Mesodermal cell (in vitro differentiated cells): ENCODE measurements around the gene CHST13.

Experiments
- H3K27ac ChIP-seq: 2 replicates; pipeline ENCODE4 v1.7.0; 2013; ENCODE audit warnings: mild to moderate bottlenecking, low read depth, low read length, moderate library complexity; ENCODE audit not compliant: severe bottlenecking
- H3K36me3 ChIP-seq: 2 replicates; pipeline ENCODE4 v1.7.1; 2013; ENCODE audit warnings: mild to moderate bottlenecking, low read length, moderate library complexity; ENCODE audit not compliant: control insufficient read depth, insufficient read depth
- H3K4me1 ChIP-seq: one replicate; pipeline ENCODE4 v1.7.1; 2013; ENCODE audit warnings: mild to moderate bottlenecking, low read length; ENCODE audit not compliant: insufficient read depth, control insufficient read depth, poor library complexity, severe bottlenecking
- H3K4me3 ChIP-seq: 2 replicates; pipeline ENCODE4 v1.7.0; 2013; ENCODE audit warnings: low read length, control low read depth, mild to moderate bottlenecking; ENCODE audit not compliant: insufficient read depth, poor library complexity, severe bottlenecking; ENCODE audit errors: extremely low read depth
- H3K9me3 ChIP-seq: 2 replicates; pipeline ENCODE4 v1.7.1; 2013; ENCODE audit warnings: mild to moderate bottlenecking, low read length, moderate library complexity; ENCODE audit not compliant: control insufficient read depth
- WGBS, 2 experiments: methylation state at CpG; one replicate each; pipeline ENCODE4 v1.1.5; 2013; ENCODE audit warnings: missing lambda C conversion rate in 2 of 2; ENCODE audit not compliant: insufficient coverage in 2 of 2; 5-methylcytosine and 5-hydroxymethylcytosine counted together

Gene CHST13

GRCh38 chr3:126498461-126498860 lies 25.5 kb upstream of the CHST13 start:
- H3K9me3 ChIP-seq, result no peaks in the 10 kb centered on the region
- WGBS, 2 experiments, result 56 to 59% methylated on average over 3 to 4 of the region's 4 CpGs
- H3K27ac ChIP-seq, result no peak overlapping the region
- no peaks in the 10 kb centered on the region for H3K36me3 ChIP-seq
- H3K4me3 ChIP-seq, result no peak overlapping the region
- H3K4me1 ChIP-seq, result no peaks in the 10 kb centered on the region

- no peak overlapping the region for H3K4me3 ChIP-seq
- WGBS, 2 experiments, result 52 to 62% methylated on average over 7 to 10 of the region's 10 CpGs
- no peaks in the 10 kb centered on the region for H3K36me3 ChIP-seq
- no peaks in the 10 kb centered on the region for H3K4me1 ChIP-seq
- no peak overlapping the region for H3K27ac ChIP-seq
- H3K9me3 ChIP-seq, result no peaks in the 10 kb centered on the region
Observed at GRCh38 chr3:126498929-126499328, 25.0 kb upstream of the CHST13 start.

GRCh38 chr3:126499401-126499800 lies 24.6 kb upstream of the CHST13 start:
- H3K4me1 ChIP-seq, result no peaks in the 10 kb centered on the region
- no peaks in the 10 kb centered on the region for H3K9me3 ChIP-seq
- no peak overlapping the region for H3K27ac ChIP-seq
- no peak overlapping the region for H3K4me3 ChIP-seq
- WGBS, 2 experiments, result 95 to 96% methylated on average over 6 to 8 of the region's 9 CpGs
- no peaks in the 10 kb centered on the region for H3K36me3 ChIP-seq

- WGBS, 2 experiments, result 85 to 90% methylated on average over 6 to 7 of the region's 7 CpGs
Observed at GRCh38 chr3:126500016-126500415, 23.9 kb upstream of the CHST13 start.

GRCh38 chr3:126501054-126501453 lies 22.9 kb upstream of the CHST13 start:
- H3K36me3 ChIP-seq, result no peaks in the 10 kb centered on the region
- no peaks in the 10 kb centered on the region for H3K9me3 ChIP-seq
- whole genome bisulfite sequencing, 2 experiments, result 79 to 83% methylated on average over 4 of the region's 5 CpGs
- H3K4me1 ChIP-seq, result no peaks in the 10 kb centered on the region
- no peak overlapping the region for H3K27ac ChIP-seq
- no peak overlapping the region for H3K4me3 ChIP-seq

More at GRCh38 chr3:126500016-126500415, 23.9 kb upstream of the CHST13 start:
- Histone ChIP-seq H3K27ac (no peak overlapping the region), H3K9me3 (no peaks in the 10 kb centered on the region), H3K4me1 (no peaks in the 10 kb centered on the region), H3K36me3 (no peaks in the 10 kb centered on the region), H3K4me3 (no peak overlapping the region)

GRCh38 chr3:126501736-126502135 lies 22.2 kb upstream of the CHST13 start:
- no peak overlapping the region for H3K27ac ChIP-seq
- H3K9me3 ChIP-seq, result no peaks in the 10 kb centered on the region
- H3K4me1 ChIP-seq, result no peaks in the 10 kb centered on the region
- no peaks in the 10 kb centered on the region for H3K36me3 ChIP-seq
- H3K4me3 ChIP-seq, result no peak overlapping the region
- 59 to 64% methylated on average over 2 to 5 of the region's 7 CpGs for WGBS, 2 experiments

- Histone ChIP-seq H3K9me3 (no peaks in the 10 kb centered on the region), H3K27ac (no peak overlapping the region), H3K36me3 (no peaks in the 10 kb centered on the region), H3K4me3 (no peak overlapping the region), H3K4me1 (no peaks in the 10 kb centered on the region)
- WGBS, 2 experiments, result 67% methylated on average over 1 of the region's 1 CpG; no CpG with 5 or more reads in 1 of the 2 experiments
Observed at GRCh38 chr3:126502656-126503055, 21.3 kb upstream of the CHST13 start.

GRCh38 chr3:126503701-126504100 lies 20.3 kb upstream of the CHST13 start:
- no peaks in the 10 kb centered on the region for H3K36me3 ChIP-seq
- H3K4me1 ChIP-seq, result no peaks in the 10 kb centered on the region
- 91 to 93% methylated on average over 6 to 10 of the region's 10 CpGs for WGBS, 2 experiments
- H3K4me3 ChIP-seq, result no peak overlapping the region
- H3K27ac ChIP-seq, result no peak overlapping the region
- H3K9me3 ChIP-seq, result no peaks in the 10 kb centered on the region

- Histone ChIP-seq H3K4me3 (no peak overlapping the region), H3K27ac (no peak overlapping the region), H3K4me1 (peaks cover 3% of the 10 kb centered on the region), H3K9me3 (no peaks in the 10 kb centered on the region), H3K36me3 (no peaks in the 10 kb centered on the region)
- 90 to 95% methylated on average over 7 to 9 of the region's 9 CpGs for WGBS, 2 experiments
Observed at GRCh38 chr3:126507886-126508285, 16.1 kb upstream of the CHST13 start.

- 88 to 97% methylated on average over 4 of the region's 4 CpGs for WGBS, 2 experiments
Observed at GRCh38 chr3:126508564-126508964, 15.4 kb upstream of the CHST13 start.

GRCh38 chr3:126509597-126510307 lies 14.2 kb upstream of the CHST13 start:
- Histone ChIP-seq H3K9me3 (no peaks in the 10 kb centered on the region), H3K4me1 (peaks cover 3% of the 10 kb centered on the region), H3K27ac (no peak overlapping the region), H3K36me3 (no peaks in the 10 kb centered on the region), H3K4me3 (no peak overlapping the region)
- WGBS, 2 experiments, result 87 to 92% methylated on average over 16 of the region's 18 CpGs

More at GRCh38 chr3:126508564-126508964, 15.4 kb upstream of the CHST13 start:
- H3K9me3 ChIP-seq, result no peaks in the 10 kb centered on the region
- peaks cover 3% of the 10 kb centered on the region for H3K4me1 ChIP-seq
- H3K27ac ChIP-seq, result no peak overlapping the region
- no peaks in the 10 kb centered on the region for H3K36me3 ChIP-seq
- H3K4me3 ChIP-seq, result no peak overlapping the region
